HCT116 (cell line): ENCODE results near the gene CBX8. TPM values are rescaled to one million over a fixed set of nuclear protein-coding genes. Genes with fewer than 3 reads are reported as not detected.
A peak's percentile ranks its signal among the peaks of the same experiment; 100 is the strongest.

Experiments used
- ATAC-seq: fragments of 200-7000 bp; cut with Tn5 transposase; 2 replicates; pipeline ENCODE4 v1.9.1; 2020; ENCODE audit warnings: mild to moderate bottlenecking, moderate library complexity
- BruUV-seq: library from RNA; stranded (reverse); fragments of 400-500 nt; replicated peaks from 2 replicates; lab custom pipeline; 2021; lab: Mats Ljungman, UMichigan
- CTCF ChIA-PET: fragments of 300-600 bp; sonication (Branson Sonifier 250); formaldehyde crosslinking; loops from one replicate; lab custom pipeline; 2021; ENCODE audit warnings: antibody characterized with exemption; lab: Charles Lee
- POLR2A ChIA-PET: fragments of 300-600, 350-600 bp; sonication (Branson Sonifier 250); formaldehyde crosslinking; loops from one replicate; lab custom pipeline; 2021; ENCODE audit warnings: antibody characterized with exemption; lab: Charles Lee
- RAD21 ChIA-PET, 2 experiments: fragments of 300-600 bp; sonication (Branson Sonifier 250); formaldehyde crosslinking; loops; one replicate each; lab custom pipeline; 2023; ENCODE audit warnings: low total read pairs in 2 of 2; ENCODE audit not compliant: uncharacterized antibody in 2 of 2, unreplicated experiment in 2 of 2, low non-redundant PET in 1 of 2; lab: Charles Lee
- DNase-seq: peaks from one replicate; pipeline ENCODE4 v3.0.0-alpha.2; 2010; ENCODE audit warnings: low read depth, low spot score
- H2AFZ ChIP-seq: fragments of 200-600 bp; shearing (Covaris generic), sonication (generic); 2 replicates; pipeline ENCODE4 v1.6.1; 2017; ENCODE audit warnings: low read depth, mixed run types, mixed read lengths, antibody characterized with exemption, low read length; ENCODE audit not compliant: poor library complexity, severe bottlenecking
- H3K27ac ChIP-seq: 2 replicates; pipeline ENCODE4 v1.5.1; 2012; ENCODE audit warnings: low read depth, low read length
- H3K27me3 ChIP-seq: fragments of 200-600 bp; sonication (generic); 2 replicates; pipeline ENCODE4 v1.6.1; 2016; ENCODE audit warnings: mixed run types, low read length, mixed read lengths; ENCODE audit not compliant: insufficient read depth
- H3K36me3 ChIP-seq, 2 experiments: fragments of 200-500 bp in 1 of 2; fragments of 200-600 bp in 1 of 2; sonication (Bioruptor generic) in 1 of 2; sonication (generic) in 1 of 2; 2 replicates each; pipeline versions ENCODE4 v1.5.1 to v1.6.1; 2014 to 2016; ENCODE audit warnings: low read length in 2 of 2, inconsistent platforms in 1 of 2, mixed read lengths in 1 of 2, mixed run types in 1 of 2; ENCODE audit not compliant: insufficient read depth in 2 of 2, control insufficient read depth in 1 of 2
- H3K4me1 ChIP-seq, 2 experiments: fragments of 200-600 bp in 1 of 2; sonication (generic) in 1 of 2; 2 replicates each; pipeline versions ENCODE4 v1.5.1 to v1.6.1; 2012 to 2017; ENCODE audit warnings: low read length in 2 of 2, inconsistent platforms in 1 of 2, mild to moderate bottlenecking in 1 of 2, mixed read lengths in 1 of 2, mixed run types in 1 of 2, moderate library complexity in 1 of 2; ENCODE audit not compliant: insufficient read depth in 2 of 2, control insufficient read depth in 1 of 2
- H3K4me2 ChIP-seq: fragments of 200-600 bp; sonication (generic); 2 replicates; pipeline ENCODE4 v1.6.1; 2017; ENCODE audit warnings: mixed run types, low read length, mixed read lengths
- H3K4me3 ChIP-seq, 2 experiments: fragments of 200-600 bp in 1 of 2; sonication (generic) in 1 of 2; replicated peaks in 1 of 2; 2 replicates each; pipeline ENCODE4 v1.5.1; 2011 to 2016; ENCODE audit warnings: low read length in 2 of 2, control low read depth in 1 of 2, low read depth in 1 of 2, mild to moderate bottlenecking in 1 of 2, mixed read lengths in 1 of 2, mixed run types in 1 of 2
- H3K79me2 ChIP-seq: fragments of 200-600 bp; sonication (generic); 2 replicates; pipeline ENCODE4 v1.6.1; 2017; ENCODE audit warnings: mild to moderate bottlenecking, mixed run types, low read length, moderate library complexity, mixed read lengths; ENCODE audit not compliant: insufficient read depth
- H3K9ac ChIP-seq: fragments of 200-600 bp; sonication (generic); 2 replicates; pipeline ENCODE4 v1.6.1; 2016; ENCODE audit warnings: low read length, mixed read lengths
- H3K9me2 ChIP-seq: fragments of 200-600 bp; sonication (generic), shearing (Covaris generic); 2 replicates; pipeline ENCODE4 v1.6.1; 2017; ENCODE audit warnings: mixed run types, mild to moderate bottlenecking, moderate library complexity; ENCODE audit not compliant: insufficient read depth
- H3K9me3 ChIP-seq, 2 experiments: fragments of 200-500 bp in 1 of 2; fragments of 200-600 bp in 1 of 2; sonication (Bioruptor generic) in 1 of 2; sonication (generic) in 1 of 2; 2 replicates each; pipeline ENCODE4 v1.6.1; 2014 to 2017; ENCODE audit warnings: low read length in 2 of 2, mixed read lengths in 2 of 2, inconsistent platforms in 1 of 2, low read depth in 1 of 2, mild to moderate bottlenecking in 1 of 2, mixed run types in 1 of 2, moderate library complexity in 1 of 2; ENCODE audit not compliant: control insufficient read depth in 1 of 2, insufficient read depth in 1 of 2
- H4K20me1 ChIP-seq: fragments of 200-600 bp; sonication (generic), shearing (Covaris generic); 2 replicates; pipeline ENCODE4 v1.6.1; 2017; ENCODE audit warnings: mixed run types, mild to moderate bottlenecking, moderate library complexity; ENCODE audit not compliant: insufficient read depth
- CEBPB ChIP-seq: IDR thresholded peaks from 2 replicates; pipeline ENCODE4 v1.6.1; 2012; ENCODE audit warnings: low read depth
- EZH2phosphoT487 ChIP-seq: fragments of 200-600 bp; IDR thresholded peaks from 2 replicates; pipeline ENCODE4 v1.6.1; 2018; ENCODE audit warnings: antibody characterized with exemption, borderline replicate concordance
- RAD21 ChIP-seq: IDR thresholded peaks from 2 replicates; pipeline ENCODE4 v1.6.1; 2012; ENCODE audit warnings: low read depth, mild to moderate bottlenecking
- REST ChIP-seq: IDR thresholded peaks from 2 replicates; pipeline ENCODE4 v1.6.1; 2012; ENCODE audit warnings: low read depth
- YY1 ChIP-seq: IDR thresholded peaks from 2 replicates; pipeline ENCODE4 v1.6.1; 2011; ENCODE audit warnings: low read length, low read depth, moderate library complexity, mild to moderate bottlenecking; ENCODE audit not compliant: insufficient replicate concordance; ENCODE audit errors: extremely low read depth
- intact Hi-C: fragments of 100-400 bp; cut with micrococcal nuclease; formaldehyde crosslinking; loops from 2 replicates; pipeline ENCODE4 v1.10.0; 2022
- total RNA-seq: library from RNA; stranded (reverse); gene quantifications from one replicate; pipeline ENCODE4 v1.2.1, GENCODE V29; 2021; ENCODE audit not compliant: unreplicated experiment
- TF ChIP-seq, protein P1 (sequence below): IDR thresholded peaks from 2 replicates; pipeline ENCODE4 v1.6.1; 2012

Gene CBX8
- total RNA-seq, 1 experiment from 2014 or later = 29.0 TPM

- ChIA-PET POLR2A (interaction anchor here (1.0 to 1.4 kb wide), 4 partner anchors 8 to 199 kb away, joined by 3 to 5 read pairs (median 3); partner anchors contain the start of gene CBX8), CTCF (interaction anchor here (0.8 to 3.9 kb wide), 10 partner anchors 8 to 315 kb away, joined by 3 to 24 read pairs (median 6); partner anchors contain the start of genes CBX4 and CBX8), RAD21 (no interaction called here)
- Histone ChIP-seq H3K9me3 (no peaks in the 10 kb centered on the region), H3K4me1 (peaks cover 25 to 44% of the 10 kb centered on the region in 2 experiments), H3K4me2 (peak overlapping the region; percentile 54), H3K9me2 (no peaks in the 10 kb centered on the region), H3K36me3 (no peaks in the 10 kb centered on the region), H3K79me2 (no peaks in the 10 kb centered on the region), H3K4me3 (no peak overlapping the region), H3K9ac (no peak overlapping the region), H4K20me1 (no peaks in the 10 kb centered on the region), H3K27me3 (peaks cover 6% of the 10 kb centered on the region; the same call in 1 of the 2 replicates), H2AFZ (no peak overlapping the region), H3K27ac (no peak overlapping the region)
- intact Hi-C loops = loop anchor here (2.0 to 5.0 kb wide), 3 partner anchors 29 to 181 kb away; partner anchors contain the start of gene CBX4
- no TSS peak for BruUV-seq
- TF ChIP-seq, protein P1, sequence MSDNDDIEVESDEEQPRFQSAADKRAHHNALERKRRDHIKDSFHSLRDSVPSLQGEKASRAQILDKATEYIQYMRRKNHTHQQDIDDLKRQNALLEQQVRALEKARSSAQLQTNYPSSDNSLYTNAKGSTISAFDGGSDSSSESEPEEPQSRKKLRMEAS = peak; percentile 56; the same call in 1 of the 2 replicates
- no peak for TF ChIP-seq CEBPB
- no peak for TF ChIP-seq RAD21
- no peak for TF ChIP-seq YY1
- TF ChIP-seq REST = no peak
- no peak for TF ChIP-seq EZH2phosphoT487
- DNase-seq (no peak), ATAC-seq (peak; percentile 18)
Observed at GRCh38 chr17:79809530-79810129, 12.8 kb upstream of the CBX8 start.
